Breast epithelium (tissue), 3 donors: ENCODE results near the gene USPL1.

Source experiments
- POLR2AphosphoS5 ChIP-seq, 3 donors: sonication (generic); formaldehyde crosslinking; IDR thresholded peaks; one replicate each; pipeline ENCODE4 v1.6.1; 2017; ENCODE audit warnings: antibody characterized with exemption in 3 of 3
- TF ChIP-seq, protein P1 (sequence below), 3 donors: fragments of 450-650 bp; IDR thresholded peaks; one replicate each; pipeline ENCODE4 v1.5.1; 2016 to 2017; ENCODE audit warnings: antibody characterized with exemption in 3 of 3, mild to moderate bottlenecking in 3 of 3, moderate library complexity in 3 of 3

DNA sequence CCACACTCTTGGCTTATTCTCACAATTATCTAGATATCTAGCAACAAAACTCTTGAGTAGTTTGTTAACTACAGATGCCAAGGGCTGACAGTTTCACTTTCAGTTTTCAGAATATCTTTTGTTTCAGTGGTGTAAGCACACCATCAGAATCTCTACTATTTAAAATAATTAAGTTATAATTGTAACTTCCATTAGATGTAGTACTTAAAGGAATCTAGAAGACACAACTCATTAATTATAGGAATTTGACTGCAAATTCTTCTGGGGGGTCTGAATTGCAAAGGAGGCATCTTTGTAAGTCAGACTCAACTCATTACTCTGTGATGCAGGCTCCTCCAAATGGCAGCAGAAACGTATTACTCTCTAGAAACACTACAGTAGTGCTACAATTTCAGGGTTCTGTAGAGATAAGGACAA lies 44.9 kb upstream of the USPL1 start:
- no peak for TF ChIP-seq POLR2AphosphoS5 (IDR thresholded peaks at IDR 0.05)
- TF ChIP-seq, protein P1, sequence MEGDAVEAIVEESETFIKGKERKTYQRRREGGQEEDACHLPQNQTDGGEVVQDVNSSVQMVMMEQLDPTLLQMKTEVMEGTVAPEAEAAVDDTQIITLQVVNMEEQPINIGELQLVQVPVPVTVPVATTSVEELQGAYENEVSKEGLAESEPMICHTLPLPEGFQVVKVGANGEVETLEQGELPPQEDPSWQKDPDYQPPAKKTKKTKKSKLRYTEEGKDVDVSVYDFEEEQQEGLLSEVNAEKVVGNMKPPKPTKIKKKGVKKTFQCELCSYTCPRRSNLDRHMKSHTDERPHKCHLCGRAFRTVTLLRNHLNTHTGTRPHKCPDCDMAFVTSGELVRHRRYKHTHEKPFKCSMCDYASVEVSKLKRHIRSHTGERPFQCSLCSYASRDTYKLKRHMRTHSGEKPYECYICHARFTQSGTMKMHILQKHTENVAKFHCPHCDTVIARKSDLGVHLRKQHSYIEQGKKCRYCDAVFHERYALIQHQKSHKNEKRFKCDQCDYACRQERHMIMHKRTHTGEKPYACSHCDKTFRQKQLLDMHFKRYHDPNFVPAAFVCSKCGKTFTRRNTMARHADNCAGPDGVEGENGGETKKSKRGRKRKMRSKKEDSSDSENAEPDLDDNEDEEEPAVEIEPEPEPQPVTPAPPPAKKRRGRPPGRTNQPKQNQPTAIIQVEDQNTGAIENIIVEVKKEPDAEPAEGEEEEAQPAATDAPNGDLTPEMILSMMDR (IDR thresholded peaks at IDR 0.05): no peak
